ENCODE measurements around the gene CCDC61. TPM values are rescaled to one million over a fixed set of nuclear protein-coding genes. Genes with fewer than 3 reads are reported as not detected.

CCDC61 gene
- total and polyA plus RNA-seq, 2 donors (not counting 1 experiment from before 2014, with no cell fraction given) = 20.6 to 30.1 TPM

GRCh38 chr19:46017874-46018675 lies 22.8 kb downstream of the CCDC61 start:
- Mint-ChIP-seq H3K27me3 (peaks cover 18% of the 10 kb centered on the region), H3K4me3 (no peak overlapping the region), H3K9me3 (ENCODE audit: insufficient read depth) (no peaks in the 10 kb centered on the region), H3K27ac (no peak overlapping the region), H3K4me1 (peaks cover 18% of the 10 kb centered on the region)
- peaks cover 6% of the 10 kb centered on the region for H4K20me1 ChIP-seq (ENCODE audit: control insufficient read depth, insufficient read depth, low read length, poor library complexity, severe bottlenecking)
- no peak for TF ChIP-seq CTCF (IDR thresholded peaks at IDR 0.05)
- H3K4me2 ChIP-seq (replicated peaks; ENCODE audit: low read depth, low read length, poor library complexity, severe bottlenecking) = no peak overlapping the region
- H3K9ac ChIP-seq (ENCODE audit: low read length) = no peak overlapping the region
- POLR2A ChIA-PET = no interaction called here
- H3K27ac ChIP-seq (ENCODE audit: low read length in 2 of 2) = no peak overlapping the region
- H3K9me3 ChIP-seq (ENCODE audit: control extremely low read depth in 1 of 3, control insufficient read depth in 2 of 3, insufficient read depth in 1 of 3, low read length in 2 of 3) = peaks cover 0 to 18% (median 0%) of the 10 kb centered on the region in 3 donors
- CTCF ChIA-PET = interaction anchor here (0.6 to 4.9 kb wide), 3 partner anchors 10 to 1780 kb away, joined by 3 to 28 read pairs (median 11); partner anchors contain the start of gene SIX5
- no peak overlapping the region for H2AFZ ChIP-seq (ENCODE audit: insufficient read depth, low read depth, low read length, poor library complexity, severe bottlenecking)
- no peaks in the 10 kb centered on the region for H3K79me2 ChIP-seq (ENCODE audit: control insufficient read depth, insufficient read depth, low read length)
- intact Hi-C loops (cut with micrococcal nuclease) = loop anchor here (2.0 to 10.0 kb wide), 3 partner anchors 155 to 1587 kb away; partner anchors contain the start of genes BICRA and SYMPK
- no peak for ATAC-seq (ENCODE audit: low read depth)
- H3K36me3 ChIP-seq (replicated peaks in 1 of 2; ENCODE audit: control extremely low read depth in 1 of 2, control insufficient read depth in 1 of 2, extremely low read depth in 1 of 2, insufficient read depth in 2 of 2, low read length in 1 of 2) = no peaks in the 10 kb centered on the region
- WGBS (ENCODE audit: insufficient coverage) = 97% methylated on average over 6 of the region's 15 CpGs
- H3K4me1 ChIP-seq (ENCODE audit: control insufficient read depth in 2 of 2, insufficient read depth in 2 of 2, low read length in 2 of 2) = peaks cover 19 to 22% of the 10 kb centered on the region in 2 donors
- no peak overlapping the region for H3K4me3 ChIP-seq (ENCODE audit: control extremely low read depth in 1 of 5, extremely low read depth in 1 of 5, insufficient read depth in 1 of 5, low read depth in 2 of 5, low read length in 4 of 5)
- DNase-seq = no peak
- peaks cover 0 to 33% (median 12%) of the 10 kb centered on the region in 4 experiments for H3K27me3 ChIP-seq (replicated peaks in 1 of 4; ENCODE audit: control extremely low read depth in 1 of 4, control insufficient read depth in 3 of 4, insufficient read depth in 4 of 4, low read length in 3 of 4)

GRCh38 chr19:46018729-46019251 lies 23.5 kb downstream of the CCDC61 start:
- Histone ChIP-seq H3K9me3 (ENCODE audit: control extremely low read depth in 1 of 3, control insufficient read depth in 2 of 3, insufficient read depth in 1 of 3, low read length in 2 of 3) (peaks cover 0 to 18% (median 0%) of the 10 kb centered on the region in 3 donors), H4K20me1 (ENCODE audit: control insufficient read depth, insufficient read depth, low read length, poor library complexity, severe bottlenecking) (peaks cover 6% of the 10 kb centered on the region), H3K36me3 (replicated peaks in 1 of 2; ENCODE audit: control extremely low read depth in 1 of 2, control insufficient read depth in 1 of 2, extremely low read depth in 1 of 2, insufficient read depth in 2 of 2, low read length in 1 of 2) (no peaks in the 10 kb centered on the region), H3K27ac (ENCODE audit: low read length in 2 of 2) (no peak overlapping the region), H3K4me3 (ENCODE audit: control extremely low read depth in 1 of 5, extremely low read depth in 1 of 5, insufficient read depth in 1 of 5, low read depth in 2 of 5, low read length in 4 of 5) (no peak overlapping the region), H3K9ac (ENCODE audit: low read length) (no peak overlapping the region), H3K27me3 (replicated peaks in 1 of 4; ENCODE audit: control extremely low read depth in 1 of 4, control insufficient read depth in 3 of 4, insufficient read depth in 4 of 4, low read length in 3 of 4) (peaks cover 0 to 35% (median 14%) of the 10 kb centered on the region in 4 experiments), H3K4me1 (ENCODE audit: control insufficient read depth in 2 of 2, insufficient read depth in 2 of 2, low read length in 2 of 2) (peaks cover 19 to 22% of the 10 kb centered on the region in 2 donors), H3K4me2 (replicated peaks; ENCODE audit: low read depth, low read length, poor library complexity, severe bottlenecking) (no peak overlapping the region), H3K79me2 (ENCODE audit: control insufficient read depth, insufficient read depth, low read length) (no peaks in the 10 kb centered on the region), H2AFZ (ENCODE audit: insufficient read depth, low read depth, low read length, poor library complexity, severe bottlenecking) (no peak overlapping the region)
- Mint-ChIP-seq H3K4me3 (no peak overlapping the region), H3K9me3 (ENCODE audit: insufficient read depth) (no peaks in the 10 kb centered on the region), H3K4me1 (peaks cover 18% of the 10 kb centered on the region), H3K27me3 (peaks cover 21% of the 10 kb centered on the region), H3K27ac (no peak overlapping the region)
- intact Hi-C loops (cut with micrococcal nuclease) = loop anchor here (10.0 kb wide), 1 partner anchor 1586 kb away; the partner anchor contains the start of gene BICRA
- TF ChIP-seq EZH2 (IDR thresholded peaks at IDR 0.05; ENCODE audit: borderline replicate concordance, insufficient read depth, low read depth, low read length, poor library complexity, severe bottlenecking) = no peak
- no peak for TF ChIP-seq CTCF (IDR thresholded peaks at IDR 0.05)
- CTCF ChIA-PET = interaction anchor here (4.9 kb wide), 1 partner anchor 10 kb away, joined by 28 read pairs; no protein-coding TSS in a partner anchor
- POLR2A ChIA-PET = no interaction called here
- DNase-seq (no peak), ATAC-seq (ENCODE audit: low read depth) (no peak)
- 97% methylated on average over 9 of the region's 10 CpGs for WGBS (ENCODE audit: insufficient coverage)

All from B cell (primary cell).